Suprapubic skin (tissue), 4 donors: Measurements from ENCODE around the gene USP37.

Experiments
- EP300 ChIP-seq: sonication (generic); formaldehyde crosslinking; IDR thresholded peaks from one replicate; pipeline ENCODE4 v1.6.1; 2017; ENCODE audit warnings: antibody characterized with exemption
- POLR2A ChIP-seq, 2 donors: fragments of 450-650 bp; IDR thresholded peaks; one replicate each; pipeline ENCODE4 v1.6.1; 2017; ENCODE audit warnings: antibody characterized with exemption in 2 of 2, mild to moderate bottlenecking in 2 of 2, moderate library complexity in 2 of 2
- POLR2AphosphoS5 ChIP-seq, 3 donors: sonication (generic); formaldehyde crosslinking; IDR thresholded peaks; one replicate each; pipeline ENCODE4 v1.6.1; 2017; ENCODE audit warnings: antibody characterized with exemption in 3 of 3
- TF ChIP-seq, protein P1 (sequence below), 2 donors: fragments of 200-600 bp in 1 of 2; fragments of 450-650 bp in 1 of 2; sonication (generic) in 1 of 2; IDR thresholded peaks; one replicate each; pipeline ENCODE4 v1.5.1; 2016 to 2019; ENCODE audit warnings: antibody characterized with exemption in 2 of 2, mild to moderate bottlenecking in 1 of 2, moderate library complexity in 1 of 2

DNA sequence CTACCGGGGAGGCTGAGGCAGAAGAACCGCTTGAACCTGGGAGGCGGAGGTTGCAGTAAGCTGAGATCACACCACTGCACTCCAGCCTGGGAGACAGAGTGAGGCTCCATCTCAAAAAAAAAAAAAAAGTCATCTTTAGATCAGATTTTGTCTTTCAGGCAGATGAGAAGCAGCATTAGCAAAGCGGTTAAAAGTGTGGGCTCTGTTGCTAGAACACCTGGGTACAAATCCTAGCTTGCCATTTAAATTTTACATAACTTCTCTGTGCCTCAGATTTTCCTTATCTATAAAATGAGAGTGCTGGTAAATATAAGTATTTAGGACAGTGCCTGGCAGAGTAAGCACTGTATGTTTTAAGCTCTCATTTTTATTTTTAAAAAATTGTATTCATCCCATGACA, 8.7 kb upstream of the USP37 start:
- TF ChIP-seq POLR2AphosphoS5 (IDR thresholded peaks at IDR 0.05) (no peak), POLR2A (IDR thresholded peaks at IDR 0.05) (no peak), EP300 (no peak)
- TF ChIP-seq, protein P1, sequence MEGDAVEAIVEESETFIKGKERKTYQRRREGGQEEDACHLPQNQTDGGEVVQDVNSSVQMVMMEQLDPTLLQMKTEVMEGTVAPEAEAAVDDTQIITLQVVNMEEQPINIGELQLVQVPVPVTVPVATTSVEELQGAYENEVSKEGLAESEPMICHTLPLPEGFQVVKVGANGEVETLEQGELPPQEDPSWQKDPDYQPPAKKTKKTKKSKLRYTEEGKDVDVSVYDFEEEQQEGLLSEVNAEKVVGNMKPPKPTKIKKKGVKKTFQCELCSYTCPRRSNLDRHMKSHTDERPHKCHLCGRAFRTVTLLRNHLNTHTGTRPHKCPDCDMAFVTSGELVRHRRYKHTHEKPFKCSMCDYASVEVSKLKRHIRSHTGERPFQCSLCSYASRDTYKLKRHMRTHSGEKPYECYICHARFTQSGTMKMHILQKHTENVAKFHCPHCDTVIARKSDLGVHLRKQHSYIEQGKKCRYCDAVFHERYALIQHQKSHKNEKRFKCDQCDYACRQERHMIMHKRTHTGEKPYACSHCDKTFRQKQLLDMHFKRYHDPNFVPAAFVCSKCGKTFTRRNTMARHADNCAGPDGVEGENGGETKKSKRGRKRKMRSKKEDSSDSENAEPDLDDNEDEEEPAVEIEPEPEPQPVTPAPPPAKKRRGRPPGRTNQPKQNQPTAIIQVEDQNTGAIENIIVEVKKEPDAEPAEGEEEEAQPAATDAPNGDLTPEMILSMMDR (IDR thresholded peaks at IDR 0.05) = no peak
